SU-DHL-6 (cell line): ENCODE measurements around the gene FHOD3.

Source experiments
- EZH2phosphoT487 ChIP-seq: fragments of 200-600 bp; sonication (generic), shearing (Covaris generic); conservative IDR thresholded peaks from 2 replicates; pipeline ENCODE4 v1.6.1; 2018; ENCODE audit warnings: mild to moderate bottlenecking, antibody characterized with exemption, low read length, moderate library complexity, mixed read lengths
- TF ChIP-seq, protein P1 (sequence below): fragments of 200-600 bp; sonication (generic); IDR thresholded peaks from one replicate; pipeline ENCODE4 v1.5.1; 2017; ENCODE audit warnings: antibody characterized with exemption, mild to moderate bottlenecking, low read length, moderate library complexity; ENCODE audit not compliant: insufficient read depth, poor library complexity, severe bottlenecking

DNA sequence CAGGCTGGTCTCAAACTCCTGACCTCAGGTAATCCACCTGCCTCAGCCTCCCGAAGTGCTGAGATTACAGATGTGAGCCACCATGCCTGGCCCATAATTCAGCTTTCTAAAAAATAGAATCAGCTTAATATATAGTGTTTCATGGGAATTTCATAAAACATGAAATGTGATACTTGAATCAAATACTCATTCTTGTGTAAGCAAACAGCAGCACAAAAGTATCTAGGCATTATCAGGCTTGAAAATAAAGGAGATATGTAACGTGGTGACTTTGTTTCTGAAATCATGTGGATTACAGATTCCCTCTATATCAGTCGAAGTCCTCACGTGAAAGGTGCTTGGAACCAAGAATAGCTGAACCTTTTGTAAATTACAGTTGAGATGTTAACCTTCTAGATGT, 229.1 kb downstream of the FHOD3 start:
- TF ChIP-seq, protein P1, sequence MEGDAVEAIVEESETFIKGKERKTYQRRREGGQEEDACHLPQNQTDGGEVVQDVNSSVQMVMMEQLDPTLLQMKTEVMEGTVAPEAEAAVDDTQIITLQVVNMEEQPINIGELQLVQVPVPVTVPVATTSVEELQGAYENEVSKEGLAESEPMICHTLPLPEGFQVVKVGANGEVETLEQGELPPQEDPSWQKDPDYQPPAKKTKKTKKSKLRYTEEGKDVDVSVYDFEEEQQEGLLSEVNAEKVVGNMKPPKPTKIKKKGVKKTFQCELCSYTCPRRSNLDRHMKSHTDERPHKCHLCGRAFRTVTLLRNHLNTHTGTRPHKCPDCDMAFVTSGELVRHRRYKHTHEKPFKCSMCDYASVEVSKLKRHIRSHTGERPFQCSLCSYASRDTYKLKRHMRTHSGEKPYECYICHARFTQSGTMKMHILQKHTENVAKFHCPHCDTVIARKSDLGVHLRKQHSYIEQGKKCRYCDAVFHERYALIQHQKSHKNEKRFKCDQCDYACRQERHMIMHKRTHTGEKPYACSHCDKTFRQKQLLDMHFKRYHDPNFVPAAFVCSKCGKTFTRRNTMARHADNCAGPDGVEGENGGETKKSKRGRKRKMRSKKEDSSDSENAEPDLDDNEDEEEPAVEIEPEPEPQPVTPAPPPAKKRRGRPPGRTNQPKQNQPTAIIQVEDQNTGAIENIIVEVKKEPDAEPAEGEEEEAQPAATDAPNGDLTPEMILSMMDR, result no peak
- no peak for TF ChIP-seq EZH2phosphoT487
